ENCODE measurements around the gene FAM53B.

Gene FAM53B

DNA sequence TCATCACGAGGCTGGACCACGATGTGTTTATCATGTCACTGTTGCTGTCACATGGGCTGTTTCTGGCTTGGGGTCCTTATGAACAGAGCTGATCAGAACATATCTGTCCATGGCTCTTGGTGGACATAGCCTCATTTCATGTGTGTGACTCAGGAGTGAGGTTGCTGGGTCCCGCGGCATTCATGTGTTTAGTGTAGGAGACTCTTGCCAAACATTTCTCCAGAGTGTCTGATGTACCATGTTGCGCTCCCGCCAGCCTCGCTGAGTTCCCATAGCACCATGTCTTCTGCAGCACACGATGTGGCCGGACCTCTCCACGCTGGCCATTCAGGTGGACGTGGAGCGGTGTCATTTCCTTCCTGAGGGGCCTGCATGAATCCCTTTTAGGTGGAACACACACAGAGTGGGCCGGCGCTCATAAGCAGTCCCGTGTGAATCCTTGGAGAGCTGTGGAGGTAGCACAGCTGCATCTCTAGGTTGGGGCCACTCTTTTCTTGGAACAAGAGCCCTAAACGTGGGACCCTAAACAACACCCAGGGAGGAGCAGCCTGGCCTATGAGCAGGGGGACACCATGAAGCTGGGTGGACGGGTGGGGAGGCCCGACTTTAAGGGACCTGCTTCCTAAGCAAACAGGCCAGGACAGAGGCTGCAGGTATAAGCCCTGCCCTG, 147.9 kb downstream of the FAM53B start:
- TF ChIP-seq, protein P1, sequence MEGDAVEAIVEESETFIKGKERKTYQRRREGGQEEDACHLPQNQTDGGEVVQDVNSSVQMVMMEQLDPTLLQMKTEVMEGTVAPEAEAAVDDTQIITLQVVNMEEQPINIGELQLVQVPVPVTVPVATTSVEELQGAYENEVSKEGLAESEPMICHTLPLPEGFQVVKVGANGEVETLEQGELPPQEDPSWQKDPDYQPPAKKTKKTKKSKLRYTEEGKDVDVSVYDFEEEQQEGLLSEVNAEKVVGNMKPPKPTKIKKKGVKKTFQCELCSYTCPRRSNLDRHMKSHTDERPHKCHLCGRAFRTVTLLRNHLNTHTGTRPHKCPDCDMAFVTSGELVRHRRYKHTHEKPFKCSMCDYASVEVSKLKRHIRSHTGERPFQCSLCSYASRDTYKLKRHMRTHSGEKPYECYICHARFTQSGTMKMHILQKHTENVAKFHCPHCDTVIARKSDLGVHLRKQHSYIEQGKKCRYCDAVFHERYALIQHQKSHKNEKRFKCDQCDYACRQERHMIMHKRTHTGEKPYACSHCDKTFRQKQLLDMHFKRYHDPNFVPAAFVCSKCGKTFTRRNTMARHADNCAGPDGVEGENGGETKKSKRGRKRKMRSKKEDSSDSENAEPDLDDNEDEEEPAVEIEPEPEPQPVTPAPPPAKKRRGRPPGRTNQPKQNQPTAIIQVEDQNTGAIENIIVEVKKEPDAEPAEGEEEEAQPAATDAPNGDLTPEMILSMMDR (conservative IDR thresholded peaks at IDR 0.05; ENCODE audit: low read length), result no peak
- no peak for DNase-seq (ENCODE audit: low read depth)

DNA sequence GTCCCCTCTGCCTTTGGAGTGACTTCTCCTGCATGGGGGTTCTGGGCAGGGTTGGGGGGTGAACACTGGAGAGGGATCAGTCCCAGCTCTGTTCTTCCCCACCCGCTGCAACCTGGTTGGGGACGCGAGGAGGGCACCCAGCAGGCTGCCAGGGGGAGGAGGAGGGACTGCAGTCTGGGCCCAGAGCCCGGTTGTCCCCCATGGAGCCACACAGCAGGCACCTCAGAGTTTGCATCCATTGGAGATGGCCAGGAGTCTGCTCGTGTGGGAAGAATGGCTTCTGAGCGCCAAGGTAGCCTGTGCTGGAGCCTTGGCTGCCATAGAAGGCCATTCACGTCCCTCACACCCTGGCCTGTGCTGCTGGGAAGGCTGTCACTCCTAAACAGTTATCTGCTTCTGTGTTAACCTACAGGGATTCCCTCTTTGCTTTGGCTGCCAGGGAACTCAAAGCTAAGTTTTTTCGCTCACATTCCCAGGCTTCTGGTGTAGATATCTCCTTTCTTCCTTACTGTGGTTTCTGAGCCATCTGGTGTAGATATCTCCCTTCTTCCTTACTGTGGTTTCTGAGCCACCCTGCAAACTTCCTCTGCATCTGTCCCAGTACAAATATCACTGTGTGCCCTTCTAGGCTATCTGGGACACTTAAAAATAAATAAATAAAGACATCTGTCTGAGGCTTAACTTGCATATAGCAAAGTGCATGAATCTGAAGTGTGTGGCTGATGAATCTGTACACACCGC, 148.9 kb downstream of the FAM53B start:
- TF ChIP-seq, protein P1 (conservative IDR thresholded peaks at IDR 0.05; ENCODE audit: low read length), result no peak
- DNase-seq (ENCODE audit: low read depth), result no peak
- no peak overlapping the region for H3K4me3 ChIP-seq (ENCODE audit: low read length)

More for the DNA sequence above, 147.9 kb downstream of the FAM53B start:
- no peak overlapping the region for H3K4me3 ChIP-seq (ENCODE audit: low read length)

DNA sequence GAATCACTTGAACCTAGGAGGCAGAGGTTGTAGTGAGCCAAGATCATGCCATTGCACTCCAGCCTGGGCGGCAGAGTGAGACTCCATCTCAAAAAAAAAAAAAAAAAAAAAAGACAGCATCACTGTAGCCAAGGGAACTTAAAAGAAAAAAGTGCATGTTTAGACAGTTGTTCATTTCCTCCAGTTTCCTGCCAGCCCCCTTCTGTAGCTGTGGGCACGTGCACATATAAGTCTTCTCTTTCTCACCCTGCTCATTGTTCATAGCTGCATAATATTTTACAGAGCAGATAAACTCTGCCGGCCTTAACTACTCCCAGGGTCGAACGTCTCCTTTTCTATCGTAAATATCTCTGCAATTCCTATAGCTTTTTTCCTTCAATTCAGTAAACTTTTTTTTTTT, 149.9 kb downstream of the FAM53B start:
- TF ChIP-seq, protein P1 (conservative IDR thresholded peaks at IDR 0.05; ENCODE audit: low read length), result no peak
- no peak overlapping the region for H3K4me3 ChIP-seq (ENCODE audit: low read length)
- DNase-seq (ENCODE audit: low read depth), result no peak

DNA sequence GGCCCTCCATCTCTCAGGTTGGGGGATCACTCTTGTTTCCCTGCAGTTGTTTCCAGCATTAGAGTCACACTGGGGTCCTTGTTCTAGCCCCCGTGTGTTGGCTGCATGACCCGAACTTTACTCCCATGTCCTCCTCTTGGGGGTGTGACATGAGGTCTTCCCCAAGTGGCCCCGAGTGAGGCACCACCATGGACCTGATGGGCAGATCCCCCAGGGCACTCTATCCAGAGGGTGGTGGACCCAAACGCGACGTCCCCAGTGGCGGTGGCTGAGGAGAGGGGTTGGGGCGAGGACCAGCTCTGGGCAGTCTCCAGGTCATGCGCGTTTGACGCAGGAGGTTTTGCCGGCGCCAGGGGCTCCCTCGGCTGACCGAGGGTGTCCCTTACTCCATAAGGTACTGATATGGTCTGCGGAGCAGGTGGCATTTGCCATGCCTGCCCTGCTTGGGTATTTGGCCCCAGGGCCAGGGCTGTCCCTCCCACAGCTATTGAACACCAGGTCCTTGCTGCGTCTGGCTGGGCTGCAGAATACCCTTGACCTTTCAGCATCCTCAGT, 150.7 kb downstream of the FAM53B start:
- no peak for DNase-seq (ENCODE audit: low read depth)
- TF ChIP-seq, protein P1 (conservative IDR thresholded peaks at IDR 0.05; ENCODE audit: low read length), result no peak
- H3K4me3 ChIP-seq (ENCODE audit: low read length), result no peak overlapping the region

DNA sequence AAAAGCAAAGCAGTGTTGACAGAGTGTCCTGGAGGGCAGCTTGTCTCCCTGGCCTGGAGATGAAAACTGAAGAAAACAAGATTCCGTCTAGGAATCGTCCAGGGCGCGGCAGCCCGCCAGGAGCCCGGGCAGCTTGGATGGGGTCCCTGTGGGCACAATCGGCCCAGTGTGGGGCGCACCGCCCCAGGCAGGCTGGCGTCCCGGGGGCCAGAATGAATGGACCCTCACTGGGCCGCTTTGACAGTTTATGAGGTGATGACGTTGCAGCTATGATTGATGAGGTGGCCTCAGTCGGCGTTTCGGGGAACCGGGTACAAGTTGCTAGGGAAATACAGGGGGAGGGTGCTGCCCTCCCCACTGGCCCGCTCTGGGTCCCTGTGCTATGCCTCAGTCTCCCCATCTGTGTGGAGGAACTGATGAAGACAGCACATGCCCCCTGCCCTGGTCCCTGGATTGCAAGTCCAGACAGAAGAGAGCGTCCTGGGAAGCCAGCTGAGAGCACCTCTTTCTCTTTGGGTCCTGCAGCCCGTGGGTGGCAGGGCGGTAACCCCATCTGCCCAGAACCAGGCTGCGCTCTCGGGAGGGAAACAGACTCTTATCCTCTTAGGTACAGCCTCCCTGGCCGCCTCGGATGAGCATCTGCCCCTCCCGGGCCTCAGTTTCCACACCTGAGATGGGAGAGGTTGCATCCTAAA, 151.3 kb downstream of the FAM53B start:
- DNase-seq (ENCODE audit: low read depth), result no peak
- H3K4me3 ChIP-seq (ENCODE audit: low read length), result no peak overlapping the region
- TF ChIP-seq, protein P1 (conservative IDR thresholded peaks at IDR 0.05; ENCODE audit: low read length), result no peak

DNA sequence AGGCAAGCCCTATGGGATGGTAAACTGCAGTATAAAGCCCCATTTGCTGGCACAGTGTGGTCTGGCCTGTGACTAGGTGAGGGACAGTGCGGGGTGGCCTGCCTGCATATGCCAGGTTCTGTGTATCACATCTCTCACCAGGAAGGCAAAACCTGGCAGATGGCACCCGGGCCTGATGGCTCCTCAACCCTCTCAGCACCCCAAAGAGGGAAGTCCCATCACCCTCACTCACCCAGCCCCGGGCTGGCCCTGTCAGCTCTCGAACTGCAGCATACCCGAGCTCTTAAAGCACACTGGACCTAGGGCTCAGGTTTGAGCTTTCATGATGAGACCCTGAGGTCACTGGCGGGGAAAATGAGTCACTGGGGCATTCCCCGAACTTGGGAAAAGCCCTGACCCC, 152.1 kb downstream of the FAM53B start:
- TF ChIP-seq, protein P1 (conservative IDR thresholded peaks at IDR 0.05; ENCODE audit: low read length), result no peak
- no peak overlapping the region for H3K4me3 ChIP-seq (ENCODE audit: low read length)
- DNase-seq (ENCODE audit: low read depth), result no peak
